Lower leg skin (tissue), 3 donors: ENCODE data around the gene ABR.

Source experiments
- POLR2A ChIP-seq, 2 donors: fragments of 450-650 bp; IDR thresholded peaks; one replicate each; pipeline ENCODE4 v1.6.1; 2016 to 2017; ENCODE audit warnings: antibody characterized with exemption in 2 of 2, mild to moderate bottlenecking in 1 of 2, moderate library complexity in 1 of 2
- TF ChIP-seq, protein P1 (sequence below), 3 donors: fragments of 450-650 bp; IDR thresholded peaks; one replicate each; pipeline ENCODE4 v1.5.1; 2016; ENCODE audit warnings: antibody characterized with exemption in 3 of 3, mild to moderate bottlenecking in 3 of 3, moderate library complexity in 2 of 3

DNA sequence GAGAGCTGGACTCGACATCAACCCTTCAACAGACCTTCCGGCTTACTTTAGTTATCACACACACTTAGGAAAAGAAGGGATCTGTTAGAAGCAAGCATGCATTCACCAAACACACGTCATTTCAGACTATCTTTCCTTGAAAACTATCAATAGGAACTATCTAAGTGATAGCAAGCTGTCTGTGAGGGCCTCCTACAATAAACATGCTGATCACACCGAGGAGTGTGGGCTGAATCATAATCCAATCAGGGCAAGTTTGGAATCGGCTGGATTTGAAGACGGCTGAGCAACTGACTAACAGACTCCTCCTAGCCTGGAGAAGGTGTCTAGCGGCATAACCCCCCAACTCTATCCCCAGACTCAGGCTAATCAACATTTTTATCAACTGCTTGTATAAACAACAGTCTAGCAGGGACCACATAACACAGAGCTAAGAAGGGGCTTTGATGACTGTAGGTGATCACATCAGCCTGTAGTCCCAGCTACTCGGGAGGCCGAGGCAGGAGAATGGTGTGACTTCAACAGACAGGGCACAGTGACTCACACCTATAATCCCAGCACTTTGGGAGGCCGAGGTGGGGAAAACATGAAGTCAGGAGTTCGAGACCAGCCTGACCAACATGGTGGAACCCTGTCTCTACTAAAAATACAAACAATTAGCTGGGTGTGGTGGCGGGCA, 214.3 kb downstream of the ABR start:
- TF ChIP-seq, protein P1, sequence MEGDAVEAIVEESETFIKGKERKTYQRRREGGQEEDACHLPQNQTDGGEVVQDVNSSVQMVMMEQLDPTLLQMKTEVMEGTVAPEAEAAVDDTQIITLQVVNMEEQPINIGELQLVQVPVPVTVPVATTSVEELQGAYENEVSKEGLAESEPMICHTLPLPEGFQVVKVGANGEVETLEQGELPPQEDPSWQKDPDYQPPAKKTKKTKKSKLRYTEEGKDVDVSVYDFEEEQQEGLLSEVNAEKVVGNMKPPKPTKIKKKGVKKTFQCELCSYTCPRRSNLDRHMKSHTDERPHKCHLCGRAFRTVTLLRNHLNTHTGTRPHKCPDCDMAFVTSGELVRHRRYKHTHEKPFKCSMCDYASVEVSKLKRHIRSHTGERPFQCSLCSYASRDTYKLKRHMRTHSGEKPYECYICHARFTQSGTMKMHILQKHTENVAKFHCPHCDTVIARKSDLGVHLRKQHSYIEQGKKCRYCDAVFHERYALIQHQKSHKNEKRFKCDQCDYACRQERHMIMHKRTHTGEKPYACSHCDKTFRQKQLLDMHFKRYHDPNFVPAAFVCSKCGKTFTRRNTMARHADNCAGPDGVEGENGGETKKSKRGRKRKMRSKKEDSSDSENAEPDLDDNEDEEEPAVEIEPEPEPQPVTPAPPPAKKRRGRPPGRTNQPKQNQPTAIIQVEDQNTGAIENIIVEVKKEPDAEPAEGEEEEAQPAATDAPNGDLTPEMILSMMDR (IDR thresholded peaks at IDR 0.05): no peak
- TF ChIP-seq POLR2A (IDR thresholded peaks at IDR 0.05): no peak
